SJSA1 (cell line): ENCODE data around the gene CLMP. TPM values are rescaled to one million over a fixed set of nuclear protein-coding genes. Genes with fewer than 3 reads are reported as not detected.

Experiments used
- DNase-seq, 2 experiments: peaks; one replicate each; pipeline ENCODE4 v3.0.0-alpha.2; 2015 to 2020; ENCODE audit warnings: low spot score in 2 of 2, low read depth in 1 of 2
- H3K27ac ChIP-seq: fragments of 250-450 bp; sonication (Bioruptor Pico); 2 replicates; pipeline ENCODE4 v1.5.1; 2020; ENCODE audit warnings: mild to moderate bottlenecking, moderate library complexity
- H3K27me3 ChIP-seq: fragments of 250-450 bp; sonication (Bioruptor Pico); replicated peaks from 2 replicates; pipeline ENCODE4 v1.5.1; 2020; ENCODE audit warnings: mild to moderate bottlenecking, moderate library complexity
- H3K36me3 ChIP-seq: fragments of 250-450 bp; sonication (Bioruptor Pico); 2 replicates; pipeline ENCODE4 v1.5.1; 2020; ENCODE audit warnings: mild to moderate bottlenecking
- H3K4me1 ChIP-seq: fragments of 250-450 bp; sonication (Bioruptor Pico); replicated peaks from 2 replicates; pipeline ENCODE4 v1.6.1; 2021; ENCODE audit warnings: mild to moderate bottlenecking
- H3K4me3 ChIP-seq: fragments of 250-450 bp; sonication (Bioruptor Pico); 2 replicates; pipeline ENCODE4 v1.5.1; 2020; ENCODE audit warnings: mild to moderate bottlenecking
- H3K9me3 ChIP-seq: fragments of 250-450 bp; sonication (Bioruptor Pico); replicated peaks from 2 replicates; pipeline ENCODE4 v1.5.1; 2020; ENCODE audit warnings: mild to moderate bottlenecking
- total RNA-seq: library from RNA; depleted of rRNA; stranded (reverse); fragments of >200 nt; shearing (Covaris generic); gene quantifications from 2 replicates; pipeline ENCODE4 v1.2.3, GENCODE V29; 2014; rRNA removed

The CLMP gene, protein sequence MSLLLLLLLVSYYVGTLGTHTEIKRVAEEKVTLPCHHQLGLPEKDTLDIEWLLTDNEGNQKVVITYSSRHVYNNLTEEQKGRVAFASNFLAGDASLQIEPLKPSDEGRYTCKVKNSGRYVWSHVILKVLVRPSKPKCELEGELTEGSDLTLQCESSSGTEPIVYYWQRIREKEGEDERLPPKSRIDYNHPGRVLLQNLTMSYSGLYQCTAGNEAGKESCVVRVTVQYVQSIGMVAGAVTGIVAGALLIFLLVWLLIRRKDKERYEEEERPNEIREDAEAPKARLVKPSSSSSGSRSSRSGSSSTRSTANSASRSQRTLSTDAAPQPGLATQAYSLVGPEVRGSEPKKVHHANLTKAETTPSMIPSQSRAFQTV
- 21.6 and 39.6 TPM in 2 replicates for total RNA-seq

DNA sequence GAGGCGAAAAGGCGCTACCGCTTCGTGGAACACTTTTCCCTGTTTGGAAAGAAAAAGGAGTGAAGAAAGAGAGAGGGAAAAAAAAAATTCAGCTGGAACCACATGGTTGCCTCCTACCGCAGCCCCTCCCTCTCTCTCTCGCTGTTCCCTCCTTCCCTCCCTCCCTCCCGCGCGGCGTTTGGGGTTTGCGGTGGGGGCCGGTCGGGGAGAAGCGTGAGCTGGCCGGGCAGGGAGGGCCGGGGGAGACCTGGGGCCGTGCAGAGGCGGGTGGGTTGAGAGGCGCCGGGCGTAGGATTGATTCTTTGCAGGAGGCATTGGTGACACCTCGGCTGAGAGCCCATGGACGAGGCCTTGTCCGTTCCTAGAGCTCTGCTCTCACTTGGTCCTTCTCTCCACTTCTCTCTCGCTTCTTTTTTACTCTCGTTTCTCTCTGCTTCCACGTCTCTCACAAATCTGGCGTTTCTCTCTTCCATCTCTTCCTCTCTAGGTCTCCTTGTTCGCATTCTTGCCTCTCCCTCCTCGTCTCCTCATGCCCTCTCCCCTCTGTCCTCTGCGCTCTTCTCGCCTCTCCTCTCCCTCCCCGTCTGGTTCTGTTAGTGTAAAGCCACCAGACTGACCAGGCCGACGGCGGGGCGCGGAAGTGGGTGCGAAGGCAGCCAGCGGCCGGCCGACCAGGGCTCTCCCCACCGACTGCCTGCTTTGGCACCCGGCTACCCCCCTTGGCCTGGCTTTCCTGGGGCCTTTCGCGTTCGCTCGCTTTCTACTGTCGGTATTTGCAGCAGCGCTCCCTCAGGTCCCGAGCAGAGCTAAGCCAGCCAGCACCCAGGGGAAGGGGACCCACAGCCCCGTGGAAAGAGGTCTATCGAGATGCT is at the start of gene CLMP:
Gene CLMP, minus strand, starts transcription at position 61 of the 872 bp plus-strand sequence. CDS start 308 bp downstream, outside the sequence.
- H3K4me3 ChIP-seq, result peak within 1 kb of the TSS; percentile 62
- no peaks in the 10 kb centered on the region for H3K9me3 ChIP-seq
- H3K4me1 ChIP-seq, result peaks cover 24% of the 10 kb centered on the region
- DNase-seq, result peak; percentile 45 to 59
- H3K27ac ChIP-seq, result peak within 1 kb of the TSS; percentile 61
- no peaks in the 10 kb centered on the region for H3K27me3 ChIP-seq
- H3K36me3 ChIP-seq, result peaks cover 6% of the 10 kb centered on the region; the same call in 1 of the 2 replicates

DNA sequence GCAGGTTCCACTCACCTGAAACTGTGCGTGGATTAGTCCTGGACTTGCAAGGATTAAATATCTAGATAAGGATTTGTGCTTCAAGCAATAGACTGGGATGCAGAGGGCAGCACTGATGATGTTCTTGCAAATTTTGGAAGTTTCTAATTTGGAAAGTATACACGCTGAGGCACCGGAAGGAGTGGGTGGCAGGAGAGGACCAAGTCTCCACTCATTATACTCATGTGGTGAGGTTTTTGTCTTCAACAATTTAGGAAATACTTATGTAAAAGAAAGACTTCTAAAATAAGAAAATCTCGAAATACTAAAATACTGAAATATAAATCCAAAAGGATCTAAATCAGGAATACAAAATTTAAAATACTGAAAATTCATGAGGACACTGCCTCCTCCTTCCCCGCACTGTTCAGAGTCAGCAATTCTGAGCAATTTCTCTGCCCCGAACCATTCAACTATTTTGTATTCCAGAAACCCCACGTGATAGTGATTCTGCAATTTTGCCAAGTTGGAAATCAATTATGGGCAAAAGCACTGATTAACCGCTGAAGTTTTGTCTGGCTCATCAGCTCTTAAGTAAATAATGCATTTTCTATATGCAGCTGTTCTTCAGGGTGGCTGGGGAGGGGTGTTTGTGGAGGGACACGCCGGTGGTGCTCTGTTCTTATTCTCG is 47.0 kb upstream of the CLMP start:
- no peak overlapping the region for H3K27ac ChIP-seq
- no peak for DNase-seq
- no peak overlapping the region for H3K4me3 ChIP-seq

DNA sequence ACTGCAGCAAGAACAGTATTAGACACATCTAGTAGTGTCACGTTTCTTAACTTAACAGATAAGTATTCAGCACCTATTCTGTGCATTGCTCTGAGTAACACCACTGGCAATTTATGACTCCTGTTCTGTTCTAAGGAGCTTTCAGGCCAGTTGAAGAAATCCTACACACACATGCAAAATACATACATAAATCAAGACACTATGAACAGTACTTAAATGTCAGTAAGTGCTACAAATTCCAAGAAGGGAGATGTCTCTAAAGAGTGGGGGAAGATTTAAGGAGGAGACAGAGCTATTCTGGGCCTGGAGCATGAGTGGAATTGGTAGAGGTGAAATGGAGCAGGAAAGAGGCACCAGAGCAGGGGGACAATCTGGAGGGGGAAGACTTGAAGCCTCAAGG is 46.2 kb upstream of the CLMP start:
- H3K9me3 ChIP-seq, result no peaks in the 10 kb centered on the region
- no peak for DNase-seq
- no peak overlapping the region for H3K27ac ChIP-seq
- 0 out of 2 replicates have a peak, but pooled peaks cover 3% of the 10 kb centered on the region for H3K4me1 ChIP-seq
- no peaks in the 10 kb centered on the region for H3K27me3 ChIP-seq
- no peaks in the 10 kb centered on the region for H3K36me3 ChIP-seq
- no peak overlapping the region for H3K4me3 ChIP-seq

More for the DNA sequence above, 47.0 kb upstream of the CLMP start:
- H3K27me3 ChIP-seq, result no peaks in the 10 kb centered on the region
- H3K4me1 ChIP-seq, result peaks cover 5% of the 10 kb centered on the region; the same call in 1 of the 2 replicates
- H3K9me3 ChIP-seq, result no peaks in the 10 kb centered on the region
- H3K36me3 ChIP-seq, result no peaks in the 10 kb centered on the region

GRCh38 chr11:123239191-123240150 is 44.4 kb upstream of the CLMP start:
- no peak overlapping the region for H3K4me3 ChIP-seq
- no peak overlapping the region for H3K27ac ChIP-seq
- H3K4me1 ChIP-seq, result 0 out of 2 replicates have a peak, but pooled peaks cover 2% of the 10 kb centered on the region
- H3K36me3 ChIP-seq, result no peaks in the 10 kb centered on the region
- DNase-seq, result no peak
- no peaks in the 10 kb centered on the region for H3K9me3 ChIP-seq
- no peaks in the 10 kb centered on the region for H3K27me3 ChIP-seq

GRCh38 chr11:123238297-123238696 is 43.2 kb upstream of the CLMP start:
- H3K27ac ChIP-seq, result no peak overlapping the region
- H3K4me3 ChIP-seq, result no peak overlapping the region
- DNase-seq, result no peak
- no peaks in the 10 kb centered on the region for H3K9me3 ChIP-seq
- no peaks in the 10 kb centered on the region for H3K27me3 ChIP-seq
- no peaks in the 10 kb centered on the region for H3K4me1 ChIP-seq
- no peaks in the 10 kb centered on the region for H3K36me3 ChIP-seq

DNA sequence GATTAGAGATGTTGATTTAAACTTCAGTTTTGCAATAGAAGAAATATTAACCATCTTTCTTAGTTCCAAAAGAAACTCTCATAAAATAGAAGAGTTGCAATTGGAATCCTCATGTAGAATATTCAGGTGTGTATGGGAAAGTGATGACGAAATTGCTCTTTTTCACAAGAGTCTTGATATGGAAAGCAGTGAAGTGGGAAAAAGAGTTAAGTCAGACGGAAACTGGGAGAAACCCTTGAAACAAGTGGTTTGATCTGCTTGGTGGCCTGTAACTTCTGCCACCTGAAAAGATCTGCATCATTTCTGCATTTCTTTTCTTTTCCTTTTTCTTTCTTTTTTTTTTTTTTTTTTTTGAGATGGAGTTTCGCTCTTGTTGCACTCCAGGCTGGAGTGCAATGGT is 41.8 kb upstream of the CLMP start:
- no peak for DNase-seq
- H3K36me3 ChIP-seq, result no peaks in the 10 kb centered on the region
- H3K4me1 ChIP-seq, result no peaks in the 10 kb centered on the region
- H3K27ac ChIP-seq, result no peak overlapping the region
- no peak overlapping the region for H3K4me3 ChIP-seq
- no peaks in the 10 kb centered on the region for H3K9me3 ChIP-seq
- H3K27me3 ChIP-seq, result no peaks in the 10 kb centered on the region

- H3K4me1 ChIP-seq, result no peaks in the 10 kb centered on the region
Measured at GRCh38 chr11:123235656-123236261, 40.7 kb upstream of the CLMP start.

DNA sequence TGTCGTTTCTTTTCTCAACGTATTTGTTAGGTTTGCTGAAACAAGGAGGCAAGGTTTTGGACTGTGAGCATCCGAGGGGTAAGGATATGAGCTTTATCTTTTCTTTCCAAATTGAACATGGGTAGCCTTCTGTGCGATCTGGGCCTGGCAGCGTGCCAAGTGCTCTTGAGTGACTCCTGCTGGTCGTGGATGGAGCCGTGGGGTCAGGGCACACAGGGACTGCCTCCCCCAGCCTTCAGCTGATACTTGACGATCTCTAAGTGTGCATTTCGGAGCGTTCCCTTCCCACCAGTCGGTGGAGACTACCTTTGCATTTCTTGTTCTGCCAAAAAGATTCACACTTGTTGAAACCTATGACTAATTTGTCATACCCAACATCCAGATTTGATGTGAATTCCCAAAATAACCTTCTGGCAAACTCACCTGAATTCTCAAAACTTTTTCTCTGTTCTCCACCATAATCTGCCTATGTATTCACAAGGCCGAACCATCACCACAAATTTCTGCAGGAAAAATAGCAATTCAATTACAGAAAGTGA is 40.1 kb upstream of the CLMP start:
- Histone ChIP-seq H3K4me1 (no peaks in the 10 kb centered on the region), H3K4me3 (no peak overlapping the region), H3K27ac (no peak overlapping the region), H3K27me3 (no peaks in the 10 kb centered on the region), H3K9me3 (no peaks in the 10 kb centered on the region), H3K36me3 (no peaks in the 10 kb centered on the region)
- DNase-seq, result peak in 1 of 2 experiments; percentile 42

More at GRCh38 chr11:123235656-123236261, 40.7 kb upstream of the CLMP start:
- no peaks in the 10 kb centered on the region for H3K9me3 ChIP-seq
- no peaks in the 10 kb centered on the region for H3K27me3 ChIP-seq
- H3K4me3 ChIP-seq, result no peak overlapping the region
- no peaks in the 10 kb centered on the region for H3K36me3 ChIP-seq
- DNase-seq, result no peak
- H3K27ac ChIP-seq, result no peak overlapping the region

GRCh38 chr11:123233975-123234334 is 38.9 kb upstream of the CLMP start:
- no peak for DNase-seq
- H3K27ac ChIP-seq, result no peak overlapping the region

GRCh38 chr11:123233280-123233974 is 38.4 kb upstream of the CLMP start:
- Histone ChIP-seq H3K4me1 (no peaks in the 10 kb centered on the region), H3K36me3 (no peaks in the 10 kb centered on the region), H3K27ac (no peak overlapping the region), H3K27me3 (no peaks in the 10 kb centered on the region), H3K4me3 (no peak overlapping the region), H3K9me3 (no peaks in the 10 kb centered on the region)
- no peak for DNase-seq

More at GRCh38 chr11:123233975-123234334, 38.9 kb upstream of the CLMP start:
- H3K9me3 ChIP-seq, result no peaks in the 10 kb centered on the region
- H3K4me1 ChIP-seq, result no peaks in the 10 kb centered on the region
- H3K4me3 ChIP-seq, result no peak overlapping the region
- H3K36me3 ChIP-seq, result no peaks in the 10 kb centered on the region
- no peaks in the 10 kb centered on the region for H3K27me3 ChIP-seq

- DNase-seq, result no peak
- Histone ChIP-seq H3K36me3 (no peaks in the 10 kb centered on the region), H3K27me3 (no peaks in the 10 kb centered on the region), H3K9me3 (no peaks in the 10 kb centered on the region), H3K4me1 (no peaks in the 10 kb centered on the region), H3K4me3 (no peak overlapping the region), H3K27ac (no peak overlapping the region)
Measured at GRCh38 chr11:123231777-123232176, 36.7 kb upstream of the CLMP start.

DNA sequence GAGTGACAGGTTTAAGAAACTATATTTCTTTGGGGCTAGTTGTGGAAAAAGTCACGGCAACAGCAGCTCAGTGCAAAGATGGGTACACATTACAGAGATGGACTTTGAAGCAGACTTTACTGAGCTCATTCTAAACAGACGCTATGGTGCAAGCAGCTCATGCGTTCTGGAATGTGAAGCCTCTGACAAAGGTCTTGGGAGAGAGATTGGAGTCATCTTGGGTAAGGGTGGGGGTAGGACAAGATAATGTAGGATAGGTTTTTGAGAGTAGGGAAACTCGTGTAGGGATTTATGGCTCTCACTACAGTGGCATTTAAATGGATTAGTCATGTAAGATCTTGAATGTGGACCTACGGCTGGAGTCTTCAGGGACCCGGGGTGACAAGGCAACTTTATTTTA is 36.2 kb upstream of the CLMP start:
- H3K27me3 ChIP-seq, result no peaks in the 10 kb centered on the region
- H3K4me3 ChIP-seq, result no peak overlapping the region
- no peak for DNase-seq
- no peaks in the 10 kb centered on the region for H3K9me3 ChIP-seq
- no peaks in the 10 kb centered on the region for H3K36me3 ChIP-seq
- no peak overlapping the region for H3K27ac ChIP-seq
- H3K4me1 ChIP-seq, result no peaks in the 10 kb centered on the region
